Measurements from ENCODE around the gene CCDC106.

Gene CCDC106

DNA sequence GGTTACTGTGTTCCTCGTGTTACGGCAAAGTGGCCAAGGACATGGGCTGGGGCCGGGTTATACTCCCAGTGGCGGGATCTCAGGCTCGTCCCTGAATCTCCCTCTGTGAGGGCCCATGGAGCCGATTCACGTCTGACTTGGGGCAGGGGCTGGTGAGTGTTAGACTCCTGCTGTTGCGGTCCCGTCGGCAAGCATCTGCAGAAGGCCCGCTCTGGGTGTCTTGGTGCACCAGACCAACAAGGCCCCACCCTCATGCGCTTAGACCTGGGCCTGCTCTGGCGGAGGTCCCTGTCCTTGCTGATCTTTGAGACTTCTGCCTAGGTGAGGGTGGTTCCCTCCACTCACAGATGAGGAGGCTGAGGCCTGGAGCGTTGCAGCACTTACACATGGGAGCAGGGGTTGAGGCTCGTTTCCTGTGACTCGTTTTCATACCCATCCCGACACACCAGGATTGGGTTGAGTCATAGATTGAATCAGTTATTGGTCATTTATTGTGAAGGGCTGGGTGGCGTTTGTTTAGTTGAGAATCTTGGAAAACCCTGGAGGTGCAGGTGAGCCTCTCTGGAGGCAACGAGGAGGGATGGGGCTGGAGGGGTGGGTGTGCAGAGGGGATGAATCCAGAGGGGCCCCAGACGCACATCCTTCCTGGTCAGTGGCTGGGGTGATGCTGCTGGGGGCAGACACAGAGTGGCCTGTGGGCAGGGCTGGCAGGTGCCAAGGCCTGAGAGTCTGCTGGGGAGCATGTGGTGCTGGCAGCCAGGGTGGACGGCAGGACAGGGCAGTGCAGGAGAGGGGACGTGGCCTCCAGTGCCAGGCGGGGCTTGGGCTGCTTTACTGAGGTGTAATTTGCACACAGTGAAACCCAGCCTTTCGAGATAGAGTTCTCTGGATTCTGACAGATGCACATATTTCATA, 31.6 kb downstream of the CCDC106 start:
- ChIA-PET POLR2A (no interaction called here), CTCF (interaction anchor here (1.2 kb wide), 1 partner anchor 47 kb away, joined by 4 read pairs; no protein-coding TSS in a partner anchor)
- Histone ChIP-seq H3K36me3 (ENCODE audit: control insufficient read depth in 2 of 2, insufficient read depth in 1 of 2, low read length in 2 of 2) (peaks cover 16 to 72% of the 10 kb centered on the region in 2 experiments), H3K9me3 (ENCODE audit: control insufficient read depth, insufficient read depth, low read depth, low read length) (no peaks in the 10 kb centered on the region), H3K27ac (ENCODE audit: extremely low read depth, low read depth, low read length) (no peak overlapping the region), H3K4me1 (ENCODE audit: control insufficient read depth, insufficient read depth, low read length) (0 out of 2 replicates have a peak, but pooled peaks cover 7% of the 10 kb centered on the region), H3K4me3 (ENCODE audit: low read depth, low read length) (no peak overlapping the region)
- TF ChIP-seq GLIS2 (tag by site-specific recombination; IDR thresholded peaks at IDR 0.05): no peak

DNA sequence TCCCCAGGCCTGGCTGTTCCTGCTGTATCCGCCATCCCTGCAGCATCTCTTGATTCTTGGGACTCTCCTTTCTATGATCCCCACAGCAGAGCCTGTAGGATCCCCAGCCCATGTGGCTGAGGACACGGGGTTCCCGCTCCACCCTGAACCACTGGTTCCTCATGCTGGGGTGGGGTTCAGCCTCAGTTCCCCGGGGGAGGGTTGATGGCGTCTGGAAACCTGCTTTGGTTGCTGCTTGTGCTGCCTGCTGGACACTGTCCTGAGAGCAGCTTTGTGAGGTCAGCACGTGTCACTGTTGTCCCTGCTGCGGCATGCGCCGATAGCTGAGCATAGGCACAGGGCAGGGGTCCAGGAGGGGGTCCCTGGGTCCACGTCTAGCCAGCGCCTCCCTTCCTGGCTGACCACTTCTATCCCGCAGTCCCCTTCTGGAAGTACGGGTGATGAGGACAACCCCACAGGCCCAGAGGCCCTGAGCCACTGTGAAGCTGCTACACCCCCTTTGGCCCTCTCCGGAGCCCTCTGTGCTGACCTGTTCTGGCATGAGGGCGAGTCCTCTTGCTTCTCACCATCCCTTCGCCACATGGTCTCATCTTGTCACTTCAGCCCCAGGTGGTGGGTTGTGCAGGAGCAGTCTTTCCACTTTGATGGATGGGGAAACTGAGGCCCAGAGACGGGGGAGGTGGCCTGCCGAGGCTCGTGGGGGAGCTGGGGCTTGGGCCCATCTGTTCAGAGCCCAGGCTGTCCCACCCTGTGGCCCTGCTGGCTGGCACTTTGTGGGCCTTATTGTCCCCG, 32.5 kb downstream of the CCDC106 start:
- POLR2A ChIA-PET: no interaction called here
- CTCF ChIA-PET: interaction anchor here (0.7 to 1.2 kb wide), 2 partner anchors 48 to 424 kb away, joined by 3 to 4 read pairs; no protein-coding TSS in a partner anchor
- H3K27ac ChIP-seq (ENCODE audit: extremely low read depth, low read depth, low read length): no peak overlapping the region

DNA sequence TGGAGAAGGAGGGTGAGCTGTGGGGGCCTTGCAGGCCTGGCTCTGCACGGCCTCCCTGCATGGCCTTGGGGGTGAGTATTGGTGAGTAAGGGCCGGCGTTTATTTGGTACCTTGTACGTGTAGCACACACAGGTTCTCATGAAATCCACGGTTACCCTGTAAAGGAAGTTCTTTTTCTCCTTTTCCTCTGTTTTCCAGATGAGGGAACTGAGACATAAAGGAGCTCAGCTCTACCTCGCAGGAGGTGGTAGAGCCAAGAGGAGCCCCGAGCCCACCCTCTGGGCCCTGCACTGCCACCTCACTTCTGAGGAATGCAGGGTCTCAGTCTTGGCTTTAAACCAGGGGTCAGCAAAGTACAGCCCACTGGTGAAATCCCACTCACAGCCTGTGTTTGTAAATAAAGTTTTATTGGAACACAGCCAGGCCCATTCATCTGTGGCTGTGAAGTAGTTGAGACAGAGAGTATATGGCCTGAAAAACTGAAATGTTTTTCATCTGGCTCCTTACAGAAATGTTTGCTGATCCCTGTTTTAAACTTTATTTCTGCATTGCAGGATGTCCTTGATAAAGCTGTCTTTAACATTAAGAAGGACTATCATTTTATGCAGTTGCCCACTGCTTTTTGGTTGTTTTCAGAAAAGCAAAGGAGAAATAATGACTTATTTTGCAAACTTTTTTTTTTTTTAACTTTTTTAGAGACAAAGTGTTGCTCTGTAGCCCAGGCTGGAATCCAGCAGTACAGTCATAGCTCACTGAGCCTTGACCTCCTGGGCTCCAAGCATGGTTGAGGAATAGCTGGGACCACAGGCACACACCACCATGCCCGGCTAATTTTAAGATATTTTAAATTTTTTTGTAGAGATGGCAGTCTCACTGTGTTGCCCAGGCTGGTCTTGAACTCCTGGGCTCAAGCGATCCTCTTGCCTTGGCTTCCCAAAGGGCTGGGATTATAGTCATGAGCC, 33.4 kb downstream of the CCDC106 start:
- ChIA-PET POLR2A (no interaction called here), CTCF (interaction anchor here (0.7 to 1.2 kb wide), 3 partner anchors 10 to 425 kb away, joined by 3 to 5 read pairs (median 4); no protein-coding TSS in a partner anchor)
- no peaks in the 10 kb centered on the region for H3K9me3 ChIP-seq (ENCODE audit: control insufficient read depth, insufficient read depth, low read depth, low read length)
- no peak overlapping the region for H3K27ac ChIP-seq (ENCODE audit: extremely low read depth, low read depth, low read length)
- no peak overlapping the region for H3K4me3 ChIP-seq (ENCODE audit: low read depth, low read length)
- peaks cover 29 to 90% of the 10 kb centered on the region in 2 experiments for H3K36me3 ChIP-seq (ENCODE audit: control insufficient read depth in 2 of 2, insufficient read depth in 1 of 2, low read length in 2 of 2)
- TF ChIP-seq ZNF530 (tag by site-specific recombination; IDR thresholded peaks at IDR 0.05; ENCODE audit: low read depth) (no peak), ZNF24 (tag by site-specific recombination; IDR thresholded peaks at IDR 0.05) (no peak), MYNN (tag by site-specific recombination; IDR thresholded peaks at IDR 0.05; ENCODE audit: borderline replicate concordance) (no peak), ZNF677 (tag by site-specific recombination; IDR thresholded peaks at IDR 0.05) (no peak), ZNF654 (tag by site-specific recombination; IDR thresholded peaks at IDR 0.05; ENCODE audit: low read depth) (no peak)
- TF ChIP-seq, protein P1, sequence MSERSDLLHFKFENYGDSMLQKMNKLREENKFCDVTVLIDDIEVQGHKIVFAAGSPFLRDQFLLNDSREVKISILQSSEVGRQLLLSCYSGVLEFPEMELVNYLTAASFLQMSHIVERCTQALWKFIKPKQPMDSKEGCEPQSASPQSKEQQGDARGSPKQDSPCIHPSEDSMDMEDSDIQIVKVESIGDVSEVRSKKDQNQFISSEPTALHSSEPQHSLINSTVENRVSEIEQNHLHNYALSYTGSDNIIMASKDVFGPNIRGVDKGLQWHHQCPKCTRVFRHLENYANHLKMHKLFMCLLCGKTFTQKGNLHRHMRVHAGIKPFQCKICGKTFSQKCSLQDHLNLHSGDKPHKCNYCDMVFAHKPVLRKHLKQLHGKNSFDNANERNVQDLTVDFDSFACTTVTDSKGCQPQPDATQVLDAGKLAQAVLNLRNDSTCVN (tag by site-specific recombination; optimal IDR thresholded peaks at IDR 0.05): no peak
- TF ChIP-seq, protein P2, sequence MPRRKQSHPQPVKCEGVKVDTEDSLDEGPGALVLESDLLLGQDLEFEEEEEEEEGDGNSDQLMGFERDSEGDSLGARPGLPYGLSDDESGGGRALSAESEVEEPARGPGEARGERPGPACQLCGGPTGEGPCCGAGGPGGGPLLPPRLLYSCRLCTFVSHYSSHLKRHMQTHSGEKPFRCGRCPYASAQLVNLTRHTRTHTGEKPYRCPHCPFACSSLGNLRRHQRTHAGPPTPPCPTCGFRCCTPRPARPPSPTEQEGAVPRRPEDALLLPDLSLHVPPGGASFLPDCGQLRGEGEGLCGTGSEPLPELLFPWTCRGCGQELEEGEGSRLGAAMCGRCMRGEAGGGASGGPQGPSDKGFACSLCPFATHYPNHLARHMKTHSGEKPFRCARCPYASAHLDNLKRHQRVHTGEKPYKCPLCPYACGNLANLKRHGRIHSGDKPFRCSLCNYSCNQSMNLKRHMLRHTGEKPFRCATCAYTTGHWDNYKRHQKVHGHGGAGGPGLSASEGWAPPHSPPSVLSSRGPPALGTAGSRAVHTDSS (tag by site-specific recombination; IDR thresholded peaks at IDR 0.05): no peak
- TF ChIP-seq, protein P3, sequence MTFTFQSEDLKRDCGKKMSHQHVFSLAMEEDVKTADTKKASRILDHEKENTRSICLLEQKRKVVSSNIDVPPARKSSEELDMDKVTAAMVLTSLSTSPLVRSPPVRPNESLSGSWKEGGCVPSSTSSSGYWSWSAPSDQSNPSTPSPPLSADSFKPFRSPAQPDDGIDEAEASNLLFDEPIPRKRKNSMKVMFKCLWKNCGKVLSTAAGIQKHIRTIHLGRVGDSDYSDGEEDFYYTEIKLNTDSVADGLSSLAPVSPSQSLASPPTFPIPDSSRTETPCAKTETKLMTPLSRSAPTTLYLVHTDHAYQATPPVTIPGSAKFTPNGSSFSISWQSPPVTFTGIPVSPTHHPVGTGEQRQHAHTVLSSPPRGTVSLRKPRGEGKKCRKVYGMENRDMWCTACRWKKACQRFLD (tag by site-specific recombination; IDR thresholded peaks at IDR 0.05): no peak
- H3K4me1 ChIP-seq (ENCODE audit: control insufficient read depth, insufficient read depth, low read length): 0 out of 2 replicates have a peak, but pooled peaks cover 5% of the 10 kb centered on the region

More for the DNA sequence above, 32.5 kb downstream of the CCDC106 start:
- TF ChIP-seq ZNF112 (tag by site-specific recombination; IDR thresholded peaks at IDR 0.05) (no peak), GLI4 (tag by site-specific recombination; IDR thresholded peaks at IDR 0.05) (no peak), ZNF555 (tag by site-specific recombination; conservative IDR thresholded peaks at IDR 0.05) (no peak), ZNF777 (tag by site-specific recombination; IDR thresholded peaks at IDR 0.05; ENCODE audit: borderline replicate concordance) (no peak), ZNF391 (tag by site-specific recombination; IDR thresholded peaks at IDR 0.05; ENCODE audit: borderline replicate concordance, low read depth) (no peak)
- TF ChIP-seq, protein P4, sequence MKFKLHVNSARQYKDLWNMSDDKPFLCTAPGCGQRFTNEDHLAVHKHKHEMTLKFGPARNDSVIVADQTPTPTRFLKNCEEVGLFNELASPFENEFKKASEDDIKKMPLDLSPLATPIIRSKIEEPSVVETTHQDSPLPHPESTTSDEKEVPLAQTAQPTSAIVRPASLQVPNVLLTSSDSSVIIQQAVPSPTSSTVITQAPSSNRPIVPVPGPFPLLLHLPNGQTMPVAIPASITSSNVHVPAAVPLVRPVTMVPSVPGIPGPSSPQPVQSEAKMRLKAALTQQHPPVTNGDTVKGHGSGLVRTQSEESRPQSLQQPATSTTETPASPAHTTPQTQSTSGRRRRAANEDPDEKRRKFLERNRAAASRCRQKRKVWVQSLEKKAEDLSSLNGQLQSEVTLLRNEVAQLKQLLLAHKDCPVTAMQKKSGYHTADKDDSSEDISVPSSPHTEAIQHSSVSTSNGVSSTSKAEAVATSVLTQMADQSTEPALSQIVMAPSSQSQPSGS (tag by site-specific recombination; IDR thresholded peaks at IDR 0.05; ENCODE audit: low read depth): no peak
- TF ChIP-seq, protein P5, sequence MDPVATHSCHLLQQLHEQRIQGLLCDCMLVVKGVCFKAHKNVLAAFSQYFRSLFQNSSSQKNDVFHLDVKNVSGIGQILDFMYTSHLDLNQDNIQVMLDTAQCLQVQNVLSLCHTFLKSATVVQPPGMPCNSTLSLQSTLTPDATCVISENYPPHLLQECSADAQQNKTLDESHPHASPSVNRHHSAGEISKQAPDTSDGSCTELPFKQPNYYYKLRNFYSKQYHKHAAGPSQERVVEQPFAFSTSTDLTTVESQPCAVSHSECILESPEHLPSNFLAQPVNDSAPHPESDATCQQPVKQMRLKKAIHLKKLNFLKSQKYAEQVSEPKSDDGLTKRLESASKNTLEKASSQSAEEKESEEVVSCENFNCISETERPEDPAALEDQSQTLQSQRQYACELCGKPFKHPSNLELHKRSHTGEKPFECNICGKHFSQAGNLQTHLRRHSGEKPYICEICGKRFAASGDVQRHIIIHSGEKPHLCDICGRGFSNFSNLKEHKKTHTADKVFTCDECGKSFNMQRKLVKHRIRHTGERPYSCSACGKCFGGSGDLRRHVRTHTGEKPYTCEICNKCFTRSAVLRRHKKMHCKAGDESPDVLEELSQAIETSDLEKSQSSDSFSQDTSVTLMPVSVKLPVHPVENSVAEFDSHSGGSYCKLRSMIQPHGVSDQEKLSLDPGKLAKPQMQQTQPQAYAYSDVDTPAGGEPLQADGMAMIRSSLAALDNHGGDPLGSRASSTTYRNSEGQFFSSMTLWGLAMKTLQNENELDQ (tag by site-specific recombination; IDR thresholded peaks at IDR 0.05; ENCODE audit: low read depth): no peak
- Histone ChIP-seq H3K9me3 (ENCODE audit: control insufficient read depth, insufficient read depth, low read depth, low read length) (no peaks in the 10 kb centered on the region), H3K36me3 (ENCODE audit: control insufficient read depth in 2 of 2, insufficient read depth in 1 of 2, low read length in 2 of 2) (peaks cover 22 to 82% of the 10 kb centered on the region in 2 experiments), H3K4me1 (ENCODE audit: control insufficient read depth, insufficient read depth, low read length) (0 out of 2 replicates have a peak, but pooled peaks cover 7% of the 10 kb centered on the region), H3K4me3 (ENCODE audit: low read depth, low read length) (no peak overlapping the region)
